Neural progenitor cell (in vitro differentiated cells): ENCODE data around the gene AXDND1. TPM values are rescaled to one million over a fixed set of nuclear protein-coding genes. Genes with fewer than 3 reads are reported as not detected.
"Not testable (repeated sequence)": the region's sequence is repeated elsewhere in the genome, so short reads cannot be mapped to it uniquely, and the experiment has no call there.

Source experiments
- DNase-seq: peaks from one replicate; pipeline ENCODE4 v3.0.0-alpha.2; 2016; ENCODE audit warnings: low spot score
- H2AFZ ChIP-seq: fragments of 200-600 bp; sonication (generic); replicated peaks from 2 replicates; pipeline ENCODE4 v1.6.1; 2016; ENCODE audit warnings: antibody characterized with exemption
- H3F3A ChIP-seq: fragments of 200-600 bp; sonication (generic); 2 replicates; pipeline ENCODE4 v1.6.1; 2016; ENCODE audit warnings: antibody characterized with exemption, low read depth
- H3K27ac ChIP-seq: fragments of 200-600 bp; sonication (generic); 2 replicates; pipeline ENCODE4 v1.5.1; 2016; ENCODE audit warnings: mild to moderate bottlenecking
- H3K27me3 ChIP-seq: fragments of 200-600 bp; sonication (generic); 2 replicates; pipeline ENCODE4 v1.6.1; 2016; ENCODE audit warnings: mild to moderate bottlenecking, moderate library complexity
- H3K36me3 ChIP-seq: fragments of 200-600 bp; sonication (generic); 2 replicates; pipeline ENCODE4 v1.5.1; 2016
- H3K4me1 ChIP-seq: fragments of 200-600 bp; sonication (generic); 2 replicates; pipeline ENCODE4 v1.6.1; 2016; ENCODE audit warnings: mixed run types
- H3K4me2 ChIP-seq: fragments of 200-600 bp; sonication (generic); 2 replicates; pipeline ENCODE4 v1.6.1; 2016
- H3K4me3 ChIP-seq: fragments of 200-600 bp; sonication (generic); 2 replicates; pipeline ENCODE4 v1.5.1; 2016
- H3K79me2 ChIP-seq: fragments of 200-600 bp; sonication (generic); 2 replicates; pipeline ENCODE4 v1.6.1; 2016; ENCODE audit warnings: low read depth
- H3K9ac ChIP-seq: fragments of 200-600 bp; sonication (generic); 2 replicates; pipeline ENCODE4 v1.6.1; 2016
- H3K9me3 ChIP-seq: fragments of 200-600 bp; sonication (generic); 2 replicates; pipeline ENCODE4 v1.5.1; 2016; ENCODE audit warnings: low read depth
- H4K20me1 ChIP-seq: fragments of 200-600 bp; sonication (generic); 2 replicates; pipeline ENCODE4 v1.6.1; 2016; ENCODE audit warnings: low read depth
- H3K27ac Mint-ChIP-seq: 3 replicates; pipeline ENCODE4 v1.8.0; 2021; ENCODE audit warnings: mixed read lengths
- H3K27me3 Mint-ChIP-seq: 2 replicates; pipeline ENCODE4 v1.8.0; 2022; ENCODE audit warnings: low read depth, mild to moderate bottlenecking, inconsistent platforms, moderate library complexity, mixed read lengths; ENCODE audit not compliant: insufficient read depth
- H3K36me3 Mint-ChIP-seq: 3 replicates; pipeline ENCODE4 v1.8.0; 2021; ENCODE audit warnings: mixed read lengths
- H3K4me1 Mint-ChIP-seq: 3 replicates; pipeline ENCODE4 v1.8.0; 2021; ENCODE audit warnings: mixed read lengths
- H3K4me3 Mint-ChIP-seq: 3 replicates; pipeline ENCODE4 v1.8.0; 2021; ENCODE audit warnings: mild to moderate bottlenecking, moderate library complexity, mixed read lengths
- H3K9me3 Mint-ChIP-seq: 3 replicates; pipeline ENCODE4 v1.8.0; 2020; ENCODE audit warnings: mixed read lengths
- EZH2 ChIP-seq: fragments of 200-600 bp; sonication (generic); IDR thresholded peaks from 2 replicates; pipeline ENCODE4 v1.6.1; 2017; ENCODE audit warnings: antibody characterized with exemption, mild to moderate bottlenecking, moderate library complexity
- EZH2phosphoT487 ChIP-seq: fragments of 200-600 bp; sonication (generic); IDR thresholded peaks from 2 replicates; pipeline ENCODE4 v1.6.1; 2017; ENCODE audit warnings: antibody characterized with exemption
- total RNA-seq: library from RNA; depleted of rRNA; stranded (reverse); fragments of >200 nt; gene quantifications from 2 replicates; pipeline ENCODE4 v1.2.3, GENCODE V29; 2015; ENCODE audit warnings: low replicate concordance
- TF ChIP-seq, protein P1 (sequence below): fragments of 200-600 bp; sonication (generic); IDR thresholded peaks from 2 replicates; pipeline ENCODE4 v1.5.1; 2017; ENCODE audit warnings: antibody characterized with exemption, mild to moderate bottlenecking

The AXDND1 gene
- total RNA-seq, 1 donor from 2014 or later = 0.30 TPM

- no peaks in the 10 kb centered on the region for H3K4me1 ChIP-seq
- H3K27ac ChIP-seq = no peak overlapping the region
- no peaks in the 10 kb centered on the region for H4K20me1 ChIP-seq
- H3K27me3 ChIP-seq = no peaks in the 10 kb centered on the region
- H3K9me3 ChIP-seq = no peaks in the 10 kb centered on the region
- no peaks in the 10 kb centered on the region for H3F3A ChIP-seq
- no peak overlapping the region for H2AFZ ChIP-seq
- H3K4me1 Mint-ChIP-seq = peaks cover 3% of the 10 kb centered on the region
- H3K36me3 ChIP-seq = no peaks in the 10 kb centered on the region
- H3K27ac Mint-ChIP-seq = peak overlapping the region; percentile 46
- H3K9me3 Mint-ChIP-seq = peaks cover 3% of the 10 kb centered on the region
- no peak overlapping the region for H3K9ac ChIP-seq
- DNase-seq = no peak
- H3K4me3 Mint-ChIP-seq = no peak overlapping the region
- H3K4me3 ChIP-seq = no peak overlapping the region
- H3K36me3 Mint-ChIP-seq = no peaks in the 10 kb centered on the region
- no peaks in the 10 kb centered on the region for H3K79me2 ChIP-seq
- no peak overlapping the region for H3K4me2 ChIP-seq
- H3K27me3 Mint-ChIP-seq = no peaks in the 10 kb centered on the region
- TF ChIP-seq EZH2 (no peak), EZH2phosphoT487 (no peak)
- TF ChIP-seq, protein P1, sequence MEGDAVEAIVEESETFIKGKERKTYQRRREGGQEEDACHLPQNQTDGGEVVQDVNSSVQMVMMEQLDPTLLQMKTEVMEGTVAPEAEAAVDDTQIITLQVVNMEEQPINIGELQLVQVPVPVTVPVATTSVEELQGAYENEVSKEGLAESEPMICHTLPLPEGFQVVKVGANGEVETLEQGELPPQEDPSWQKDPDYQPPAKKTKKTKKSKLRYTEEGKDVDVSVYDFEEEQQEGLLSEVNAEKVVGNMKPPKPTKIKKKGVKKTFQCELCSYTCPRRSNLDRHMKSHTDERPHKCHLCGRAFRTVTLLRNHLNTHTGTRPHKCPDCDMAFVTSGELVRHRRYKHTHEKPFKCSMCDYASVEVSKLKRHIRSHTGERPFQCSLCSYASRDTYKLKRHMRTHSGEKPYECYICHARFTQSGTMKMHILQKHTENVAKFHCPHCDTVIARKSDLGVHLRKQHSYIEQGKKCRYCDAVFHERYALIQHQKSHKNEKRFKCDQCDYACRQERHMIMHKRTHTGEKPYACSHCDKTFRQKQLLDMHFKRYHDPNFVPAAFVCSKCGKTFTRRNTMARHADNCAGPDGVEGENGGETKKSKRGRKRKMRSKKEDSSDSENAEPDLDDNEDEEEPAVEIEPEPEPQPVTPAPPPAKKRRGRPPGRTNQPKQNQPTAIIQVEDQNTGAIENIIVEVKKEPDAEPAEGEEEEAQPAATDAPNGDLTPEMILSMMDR = no peak
These were observed 75.2 kb downstream of the AXDND1 start for GRCh38 chr1:179440971-179441370.

GRCh38 chr1:179441501-179441900, 75.7 kb downstream of the AXDND1 start:
- Histone ChIP-seq H3F3A (no peaks in the 10 kb centered on the region), H3K27ac (no peak overlapping the region), H4K20me1 (no peaks in the 10 kb centered on the region), H3K4me3 (no peak overlapping the region), H3K27me3 (no peaks in the 10 kb centered on the region), H3K9ac (no peak overlapping the region), H3K79me2 (no peaks in the 10 kb centered on the region), H3K9me3 (no peaks in the 10 kb centered on the region), H3K4me2 (no peak overlapping the region), H3K4me1 (no peaks in the 10 kb centered on the region), H2AFZ (no peak overlapping the region), H3K36me3 (no peaks in the 10 kb centered on the region)
- Mint-ChIP-seq H3K9me3 (peaks cover 3% of the 10 kb centered on the region), H3K27me3 (no peaks in the 10 kb centered on the region), H3K36me3 (no peaks in the 10 kb centered on the region), H3K27ac (peak overlapping the region; percentile 46), H3K4me1 (peaks cover 3% of the 10 kb centered on the region), H3K4me3 (no peak overlapping the region)
- no peak for TF ChIP-seq EZH2
- no peak for TF ChIP-seq EZH2phosphoT487
- TF ChIP-seq, protein P1 = no peak
- DNase-seq = no peak

- not testable (repeated sequence) for H3K4me1 ChIP-seq, H3F3A ChIP-seq, H3K36me3 Mint-ChIP-seq, H3K4me2 ChIP-seq, H3K4me1 Mint-ChIP-seq, H3K27ac Mint-ChIP-seq, H3K27me3 Mint-ChIP-seq, H3K79me2 ChIP-seq, H3K36me3 ChIP-seq, H3K9ac ChIP-seq, H2AFZ ChIP-seq, H3K9me3 ChIP-seq, H3K9me3 Mint-ChIP-seq, H4K20me1 ChIP-seq, H3K27me3 ChIP-seq, DNase-seq, H3K4me3 Mint-ChIP-seq, H3K4me3 ChIP-seq, H3K27ac ChIP-seq
These were observed 77.1 kb downstream of the AXDND1 start for GRCh38 chr1:179442846-179443245.

DNA sequence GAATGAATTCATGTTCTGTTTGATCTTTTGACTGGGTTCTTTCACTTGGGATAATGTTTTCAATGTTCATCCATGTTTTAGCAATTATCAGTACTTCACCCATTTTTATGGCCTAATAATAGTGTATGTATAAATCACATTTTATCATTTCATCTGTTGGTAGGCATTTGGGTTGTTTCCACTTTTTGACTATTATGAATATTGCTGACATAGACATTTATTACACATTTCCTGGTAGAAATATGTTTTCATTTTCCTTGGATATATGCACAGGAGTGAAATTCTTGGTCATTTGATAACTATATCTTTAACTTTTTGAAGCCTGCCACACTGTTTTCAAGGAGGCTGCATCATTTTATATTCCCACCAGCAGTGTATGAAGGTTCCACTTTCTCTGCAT, 79.8 kb downstream of the AXDND1 start:
- H3K4me1 ChIP-seq = no peaks in the 10 kb centered on the region
- no peaks in the 10 kb centered on the region for H3K4me1 Mint-ChIP-seq

More for the DNA sequence above, 79.8 kb downstream of the AXDND1 start:
- no peak overlapping the region for H3K4me3 ChIP-seq
- H3F3A ChIP-seq = no peaks in the 10 kb centered on the region
- Mint-ChIP-seq H3K27ac (no peak overlapping the region), H3K4me3 (no peak overlapping the region), H3K9me3 (no peaks in the 10 kb centered on the region), H3K27me3 (no peaks in the 10 kb centered on the region), H3K36me3 (no peaks in the 10 kb centered on the region)
- H3K36me3 ChIP-seq = no peaks in the 10 kb centered on the region
- no peak overlapping the region for H3K27ac ChIP-seq
- TF ChIP-seq EZH2phosphoT487 (no peak), EZH2 (no peak)
- TF ChIP-seq, protein P1 = no peak
- H3K4me2 ChIP-seq = no peak overlapping the region
- H4K20me1 ChIP-seq = no peaks in the 10 kb centered on the region
- no peaks in the 10 kb centered on the region for H3K27me3 ChIP-seq
- no peak overlapping the region for H2AFZ ChIP-seq
- H3K79me2 ChIP-seq = no peaks in the 10 kb centered on the region
- no peak overlapping the region for H3K9ac ChIP-seq
- no peak for DNase-seq
- no peaks in the 10 kb centered on the region for H3K9me3 ChIP-seq
